Stomach (tissue), 9 donors: Measurements from ENCODE around the gene ARID1B. TPM values are rescaled to one million over a fixed set of nuclear protein-coding genes. Genes with fewer than 3 reads are reported as not detected.

ENCODE experiments used
- DNase-seq, 2 donors: peaks; one replicate each; pipeline versions ENCODE4 v3.0.0 to v3.0.0-alpha.2; 2013 to 2019
- H3K27ac ChIP-seq, 5 donors: fragments of 200-600 bp in 4 of 5; sonication (generic) in 4 of 5; one replicate each; pipeline ENCODE4 v1.5.1; 2013 to 2019; ENCODE audit warnings: mild to moderate bottlenecking in 1 of 5, moderate library complexity in 1 of 5
- H3K27me3 ChIP-seq, 3 donors: fragments of 200-600 bp; sonication (generic); one replicate each; pipeline ENCODE4 v1.5.1; 2017 to 2019; ENCODE audit warnings: mixed run types in 1 of 3
- H3K36me3 ChIP-seq, 4 donors: fragments of 200-600 bp; sonication (generic); 1 replicate in 3 of 4; 2 replicates in 1 of 4; pipeline ENCODE4 v1.5.1; 2016 to 2019
- H3K4me1 ChIP-seq, 4 donors: fragments of 200-600 bp; sonication (generic); one replicate each; pipeline ENCODE4 v1.5.1; 2016 to 2019
- H3K4me3 ChIP-seq, 4 donors: fragments of 200-600 bp; sonication (generic) in 3 of 4; one replicate each; pipeline ENCODE4 v1.5.1; 2016 to 2019; ENCODE audit warnings: mild to moderate bottlenecking in 1 of 4
- H3K9me3 ChIP-seq, 4 donors: fragments of 200-600 bp; sonication (generic); one replicate each; pipeline ENCODE4 v1.5.1; 2016 to 2019
- CTCF ChIP-seq, 7 experiments: fragments of 450-650 bp in 4 of 7; fragments of 200-600 bp in 3 of 7; sonication (generic) in 3 of 7; IDR thresholded peaks; one replicate each; pipeline ENCODE4 v1.5.1; 2016 to 2019; ENCODE audit warnings: antibody characterized with exemption in 7 of 7, control low read depth in 2 of 7, mild to moderate bottlenecking in 1 of 7
- EP300 ChIP-seq: sonication (generic); formaldehyde crosslinking; IDR thresholded peaks from one replicate; pipeline ENCODE4 v1.6.1; 2017; ENCODE audit warnings: antibody characterized with exemption
- POLR2A ChIP-seq, 4 donors: fragments of 450-650 bp; IDR thresholded peaks; one replicate each; pipeline ENCODE4 v1.6.1; 2016; ENCODE audit warnings: antibody characterized with exemption in 4 of 4, control low read depth in 2 of 4, mild to moderate bottlenecking in 1 of 4, moderate library complexity in 1 of 4
- POLR2AphosphoS5 ChIP-seq, 3 donors: sonication (generic); formaldehyde crosslinking; IDR thresholded peaks; one replicate each; pipeline ENCODE4 v1.6.1; 2016; ENCODE audit warnings: antibody characterized with exemption in 3 of 3
- WGBS, 5 donors: extraction: QIAGEN DNeasy Blood & Tissue Kit in 3 of 5; methylation state at CpG; one replicate each; pipeline versions ENCODE4 v1.1.5 to v1.1.7; 2013 to 2018; 5-methylcytosine and 5-hydroxymethylcytosine counted together
- intact Hi-C: fragments of 100-400 bp; cut with DNase I; formaldehyde crosslinking; loops from one replicate; pipeline ENCODE4 v1.15.1; 2023; ENCODE audit warnings: low total_unique reads
- polyA plus RNA-seq, 3 donors: library from polyadenylated mRNA; stranded (reverse); fragments of 200-250 nt; gene quantifications; one replicate each; pipeline ENCODE4 v1.2.3, GENCODE V29; 2013
- total RNA-seq, 5 donors: library from RNA; depleted of rRNA; stranded (reverse); fragments of >200 nt; gene quantifications; one replicate each; pipeline versions ENCODE4 v1.1.0 to v1.2.3, GENCODE V29; 2014 to 2016
- donor health status: healthy with polysubstance abuse.
- donor health status: Bipolar disorder and iron deficiency.
- donor health status: healthy.

Gene ARID1B
- total and polyA plus RNA-seq, 8 donors: 8.8 to 183 (median 48.3) TPM

- intact Hi-C loops: no loop called here
- WGBS, 5 donors: 74 to 82% (median 77%) methylated on average over 2 of the region's 2 CpGs
- no peak overlapping the region for H3K27ac ChIP-seq
Measured at GRCh38 chr6:156911581-156911980, 134.4 kb downstream of the ARID1B start.

GRCh38 chr6:156912431-156912830 is 135.3 kb downstream of the ARID1B start:
- TF ChIP-seq CTCF (IDR thresholded peaks at IDR 0.05) (no peak), POLR2AphosphoS5 (IDR thresholded peaks at IDR 0.05) (no peak), POLR2A (IDR thresholded peaks at IDR 0.05) (no peak), EP300 (no peak)
- Histone ChIP-seq H3K27me3 (no peaks in the 10 kb centered on the region), H3K27ac (no peak overlapping the region), H3K4me1 (peaks cover 0 to 44% (median 19%) of the 10 kb centered on the region in 4 donors), H3K4me3 (no peak overlapping the region), H3K9me3 (no peaks in the 10 kb centered on the region), H3K36me3 (peaks cover 0 to 4% (median 0%) of the 10 kb centered on the region in 4 donors)
- intact Hi-C loops: no loop called here
- DNase-seq: no peak

More at GRCh38 chr6:156911581-156911980, 134.4 kb downstream of the ARID1B start:
- H3K4me3 ChIP-seq: no peak overlapping the region
- no peaks in the 10 kb centered on the region for H3K27me3 ChIP-seq
- no peak for TF ChIP-seq POLR2A (IDR thresholded peaks at IDR 0.05)
- TF ChIP-seq EP300: no peak
- TF ChIP-seq POLR2AphosphoS5 (IDR thresholded peaks at IDR 0.05): no peak
- TF ChIP-seq CTCF (IDR thresholded peaks at IDR 0.05): no peak
- H3K9me3 ChIP-seq: no peaks in the 10 kb centered on the region
- DNase-seq: no peak
- peaks cover 0 to 36% (median 16%) of the 10 kb centered on the region in 4 donors for H3K4me1 ChIP-seq
- peaks cover 0 to 4% (median 0%) of the 10 kb centered on the region in 4 donors for H3K36me3 ChIP-seq

GRCh38 chr6:156914181-156914580 is 137.0 kb downstream of the ARID1B start:
- DNase-seq: no peak
- 62 to 73% (median 71%) methylated on average over 7 of the region's 7 CpGs for WGBS, 5 donors
- H3K27me3 ChIP-seq: no peaks in the 10 kb centered on the region
- H3K4me3 ChIP-seq: no peak overlapping the region
- intact Hi-C loops: no loop called here
- TF ChIP-seq POLR2AphosphoS5 (IDR thresholded peaks at IDR 0.05): no peak
- TF ChIP-seq EP300: no peak
- TF ChIP-seq CTCF (IDR thresholded peaks at IDR 0.05): no peak
- no peaks in the 10 kb centered on the region for H3K9me3 ChIP-seq
- peaks cover 0 to 61% (median 23%) of the 10 kb centered on the region in 4 donors for H3K4me1 ChIP-seq
- H3K36me3 ChIP-seq: peaks cover 0 to 4% (median 0%) of the 10 kb centered on the region in 4 donors
- H3K27ac ChIP-seq: no peak overlapping the region

- TF ChIP-seq EP300 (no peak), CTCF (IDR thresholded peaks at IDR 0.05) (no peak), POLR2A (IDR thresholded peaks at IDR 0.05) (no peak), POLR2AphosphoS5 (IDR thresholded peaks at IDR 0.05) (no peak)
- WGBS, 5 donors: 64 to 75% (median 70%) methylated on average over 11 of the region's 11 CpGs
- Histone ChIP-seq H3K36me3 (peaks cover 0 to 4% (median 0%) of the 10 kb centered on the region in 4 donors), H3K9me3 (no peaks in the 10 kb centered on the region), H3K27me3 (no peaks in the 10 kb centered on the region), H3K4me1 (peaks cover 0 to 52% (median 26%) of the 10 kb centered on the region in 4 donors), H3K27ac (peak overlapping the region in 1 of 5 donors; percentile 2), H3K4me3 (no peak overlapping the region)
- intact Hi-C loops: no loop called here
- DNase-seq: no peak
Measured at GRCh38 chr6:156916130-156916801, 139.1 kb downstream of the ARID1B start.
